Inflammatory macrophage treated with lipopolysaccharide for 4 hours (primary cell): Measurements from ENCODE around the gene PREP.
A peak's percentile ranks its signal among the peaks of the same experiment; 100 is the strongest.
"Not testable (repeated sequence)": the region's sequence is repeated elsewhere in the genome, so short reads cannot be mapped to it uniquely, and the experiment has no call there.

ENCODE experiments used
- DNase-seq: peaks from one replicate; pipeline ENCODE4 v3.0.0-alpha.2; 2020

Gene PREP

GRCh38 chr6:105402939-105403935, at the start of gene PREP:
TSS of gene PREP (minus strand) at chr6:105403082. CDS start at chr6:105402891, 191 bp downstream.
- DNase-seq: peak; percentile 92

- no peak for DNase-seq
Measured at GRCh38 chr6:105452376-105452775, 49.5 kb upstream of the PREP start.

GRCh38 chr6:105449756-105450390, 47.0 kb upstream of the PREP start:
- DNase-seq: no peak

- no peak for DNase-seq
Measured at GRCh38 chr6:105445481-105445880, 42.6 kb upstream of the PREP start.

- DNase-seq: no peak
Measured at GRCh38 chr6:105443941-105444340, 41.1 kb upstream of the PREP start.

- no peak for DNase-seq
Measured at GRCh38 chr6:105442369-105442768, 39.5 kb upstream of the PREP start.

- no peak for DNase-seq
Measured at GRCh38 chr6:105437236-105437635, 34.4 kb upstream of the PREP start.

GRCh38 chr6:105433723-105434122, 30.8 kb upstream of the PREP start:
- DNase-seq: no peak

GRCh38 chr6:105432797-105433196, 29.9 kb upstream of the PREP start:
- no peak for DNase-seq

GRCh38 chr6:105431226-105431625, 28.3 kb upstream of the PREP start:
- DNase-seq: peak; percentile 43

- DNase-seq: no peak
Measured at GRCh38 chr6:105430685-105431084, 27.8 kb upstream of the PREP start.

- DNase-seq: no peak
Measured at GRCh38 chr6:105429676-105430075, 26.8 kb upstream of the PREP start.

- DNase-seq: no peak
Measured at GRCh38 chr6:105428342-105428957, 25.6 kb upstream of the PREP start.

GRCh38 chr6:105424175-105424783, 21.4 kb upstream of the PREP start:
- DNase-seq: peak; percentile 44

- not testable (repeated sequence) for DNase-seq
Measured at GRCh38 chr6:105416971-105417370, 14.1 kb upstream of the PREP start.

GRCh38 chr6:105409734-105410133, 6.9 kb upstream of the PREP start:
- DNase-seq: no peak

- peak; percentile 59 for DNase-seq
Measured at GRCh38 chr6:105402090-105402938, 568 bp downstream of the PREP start.

- no peak for DNase-seq
Measured at GRCh38 chr6:105401247-105402089, 1.4 kb downstream of the PREP start.

- peak; percentile 60 for DNase-seq
Measured at GRCh38 chr6:105400501-105400900, 2.4 kb downstream of the PREP start.

- DNase-seq: no peak
Measured at GRCh38 chr6:105398859-105399258, 4.0 kb downstream of the PREP start.

- DNase-seq: no peak
Measured at GRCh38 chr6:105397987-105398386, 4.9 kb downstream of the PREP start.
